SU-DHL-6 (cell line): Measurements from ENCODE around the gene MMP15.

Source experiments
- H2AFZ ChIP-seq: fragments of 200-600 bp; sonication (generic); 2 replicates; pipeline ENCODE4 v1.6.1; 2014; ENCODE audit warnings: low read depth, mild to moderate bottlenecking, moderate library complexity, mixed read lengths, antibody characterized with exemption, low read length; ENCODE audit not compliant: severe bottlenecking
- H3F3A ChIP-seq: fragments of 200-600 bp; shearing (Covaris generic); 2 replicates; pipeline ENCODE4 v1.6.0; 2016; ENCODE audit warnings: antibody characterized with exemption, mild to moderate bottlenecking; ENCODE audit not compliant: insufficient read depth
- H3K27ac ChIP-seq: fragments of 200-600 bp; sonication (generic); 2 replicates; pipeline ENCODE4 v1.5.1; 2016; ENCODE audit warnings: low read depth, mild to moderate bottlenecking, low read length, moderate library complexity, mixed read lengths
- H3K27me3 ChIP-seq: fragments of 200-600 bp; sonication (generic), shearing (Covaris generic); 2 replicates; pipeline ENCODE4 v1.6.0; 2014; ENCODE audit warnings: mild to moderate bottlenecking, low read length
- H3K36me3 ChIP-seq: fragments of 200-600 bp; sonication (generic); 2 replicates; pipeline ENCODE4 v1.6.1; 2014; ENCODE audit warnings: mild to moderate bottlenecking, low read length, mixed read lengths
- H3K4me2 ChIP-seq: fragments of 300-600, 200-600 bp; shearing (Covaris generic), sonication (generic); 2 replicates; pipeline ENCODE4 v1.6.0; 2014; ENCODE audit warnings: low read length, low read depth, mild to moderate bottlenecking; ENCODE audit not compliant: poor library complexity, severe bottlenecking
- H3K4me3 ChIP-seq: fragments of 200-600 bp; sonication (generic); 2 replicates; pipeline ENCODE4 v1.5.1; 2014; ENCODE audit warnings: antibody characterized with exemption, low read length, mild to moderate bottlenecking, mixed read lengths; ENCODE audit not compliant: insufficient read depth, poor library complexity, severe bottlenecking
- H3K79me2 ChIP-seq: fragments of 200-600 bp; sonication (generic); 2 replicates; pipeline ENCODE4 v1.6.1; 2014; ENCODE audit warnings: mild to moderate bottlenecking, low read length, moderate library complexity; ENCODE audit not compliant: insufficient read depth
- H3K9ac ChIP-seq: fragments of 200-600 bp; sonication (generic); 2 replicates; pipeline ENCODE4 v1.7.0; 2014; ENCODE audit warnings: mild to moderate bottlenecking, low read length
- H3K9me2 ChIP-seq: fragments of 200-600 bp; sonication (generic); replicated peaks from 2 replicates; pipeline ENCODE4 v1.6.1; 2014; ENCODE audit warnings: low read length; ENCODE audit not compliant: insufficient read depth
- H3K9me3 ChIP-seq: fragments of 200-600 bp; sonication (generic); 2 replicates; pipeline ENCODE4 v1.6.1; 2014; ENCODE audit warnings: low read length, mixed read lengths; ENCODE audit not compliant: insufficient read depth
- H4K20me1 ChIP-seq: fragments of 200-600 bp; sonication (generic); 2 replicates; pipeline ENCODE4 v1.6.1; 2014; ENCODE audit warnings: low read depth, mild to moderate bottlenecking, antibody characterized with exemption, low read length, moderate library complexity, mixed read lengths
- CTCF ChIP-seq: fragments of 200-600 bp; sonication (generic); IDR thresholded peaks from one replicate; pipeline ENCODE4 v1.5.1; 2017; ENCODE audit warnings: antibody characterized with exemption, mild to moderate bottlenecking, low read length, moderate library complexity; ENCODE audit not compliant: insufficient read depth, poor library complexity, severe bottlenecking
- EZH2phosphoT487 ChIP-seq: fragments of 200-600 bp; sonication (generic), shearing (Covaris generic); conservative IDR thresholded peaks from 2 replicates; pipeline ENCODE4 v1.6.1; 2018; ENCODE audit warnings: mild to moderate bottlenecking, antibody characterized with exemption, low read length, moderate library complexity, mixed read lengths

The MMP15 gene

GRCh38 chr16:58037365-58038057 lies 12.0 kb downstream of the MMP15 start:
- H2AFZ ChIP-seq, result no peak overlapping the region
- no peaks in the 10 kb centered on the region for H3K36me3 ChIP-seq
- no peak overlapping the region for H3K9ac ChIP-seq
- no peaks in the 10 kb centered on the region for H3K79me2 ChIP-seq
- H3K27ac ChIP-seq, result no peak overlapping the region
- no peak overlapping the region for H3K4me3 ChIP-seq
- TF ChIP-seq EZH2phosphoT487, result no peak
- no peak for TF ChIP-seq CTCF
- no peaks in the 10 kb centered on the region for H3F3A ChIP-seq
- no peaks in the 10 kb centered on the region for H4K20me1 ChIP-seq
- H3K9me2 ChIP-seq, result no peaks in the 10 kb centered on the region
- no peak overlapping the region for H3K4me2 ChIP-seq
- H3K27me3 ChIP-seq, result no peaks in the 10 kb centered on the region
- H3K9me3 ChIP-seq, result no peaks in the 10 kb centered on the region

- H3K36me3 ChIP-seq, result no peaks in the 10 kb centered on the region
- H3K79me2 ChIP-seq, result no peaks in the 10 kb centered on the region
- H3K27me3 ChIP-seq, result no peaks in the 10 kb centered on the region
- no peaks in the 10 kb centered on the region for H4K20me1 ChIP-seq
- no peaks in the 10 kb centered on the region for H3K9me2 ChIP-seq
- H3K9ac ChIP-seq, result no peak overlapping the region
- TF ChIP-seq CTCF, result no peak
- TF ChIP-seq EZH2phosphoT487, result no peak
- H3K9me3 ChIP-seq, result no peaks in the 10 kb centered on the region
- H3K4me3 ChIP-seq, result no peak overlapping the region
- no peak overlapping the region for H2AFZ ChIP-seq
- no peak overlapping the region for H3K4me2 ChIP-seq
- no peaks in the 10 kb centered on the region for H3F3A ChIP-seq
- H3K27ac ChIP-seq, result no peak overlapping the region
Measured at GRCh38 chr16:58038219-58038641, 12.7 kb downstream of the MMP15 start.

GRCh38 chr16:58039829-58040495 lies 14.4 kb downstream of the MMP15 start:
- no peak for TF ChIP-seq EZH2phosphoT487
- no peak for TF ChIP-seq CTCF
- Histone ChIP-seq H3K9ac (no peak overlapping the region), H4K20me1 (no peaks in the 10 kb centered on the region), H3K4me3 (no peak overlapping the region), H3K9me3 (no peaks in the 10 kb centered on the region), H3K27me3 (no peaks in the 10 kb centered on the region), H3K79me2 (no peaks in the 10 kb centered on the region), H3K9me2 (no peaks in the 10 kb centered on the region), H3F3A (no peaks in the 10 kb centered on the region), H3K27ac (no peak overlapping the region), H3K36me3 (no peaks in the 10 kb centered on the region), H3K4me2 (no peak overlapping the region), H2AFZ (no peak overlapping the region)
